Measurements from ENCODE around the gene TBP.
"Not testable (repeated sequence)": the region's sequence is repeated elsewhere in the genome, so short reads cannot be mapped to it uniquely, and the experiment has no call there.

Gene TBP

GRCh38 chr6:170612256-170612804, 58.2 kb downstream of the TBP start:
- FAIRE-seq: not testable (repeated sequence)

- FAIRE-seq: not testable (repeated sequence)
Measured at GRCh38 chr6:170616020-170616554, 61.9 kb downstream of the TBP start.
